Activated naive CD4-positive, alpha-beta T cell treated with anti-CD3 and anti-CD28 coated beads, Interleukin-2, amount 50 U/mL, for 24 hours (primary cell): ENCODE data around the gene SYNDIG1.

ENCODE experiments used
- H3K27ac Mint-ChIP-seq: one replicate; pipeline ENCODE4 v1.8.0; 2021; ENCODE audit warnings: mild to moderate bottlenecking, mixed read lengths
- H3K27me3 Mint-ChIP-seq: one replicate; pipeline ENCODE4 v1.8.0; 2021; ENCODE audit warnings: mixed read lengths
- H3K36me3 Mint-ChIP-seq: one replicate; pipeline ENCODE4 v1.8.0; 2021; ENCODE audit warnings: mixed read lengths
- H3K4me1 Mint-ChIP-seq: one replicate; pipeline ENCODE4 v1.8.0; 2021; ENCODE audit warnings: mixed read lengths
- H3K4me3 Mint-ChIP-seq: one replicate; pipeline ENCODE4 v1.8.0; 2021; ENCODE audit warnings: mild to moderate bottlenecking, mixed read lengths
- H3K9me3 Mint-ChIP-seq: one replicate; pipeline ENCODE4 v1.8.0; 2021; ENCODE audit warnings: mixed read lengths

SYNDIG1 gene

DNA sequence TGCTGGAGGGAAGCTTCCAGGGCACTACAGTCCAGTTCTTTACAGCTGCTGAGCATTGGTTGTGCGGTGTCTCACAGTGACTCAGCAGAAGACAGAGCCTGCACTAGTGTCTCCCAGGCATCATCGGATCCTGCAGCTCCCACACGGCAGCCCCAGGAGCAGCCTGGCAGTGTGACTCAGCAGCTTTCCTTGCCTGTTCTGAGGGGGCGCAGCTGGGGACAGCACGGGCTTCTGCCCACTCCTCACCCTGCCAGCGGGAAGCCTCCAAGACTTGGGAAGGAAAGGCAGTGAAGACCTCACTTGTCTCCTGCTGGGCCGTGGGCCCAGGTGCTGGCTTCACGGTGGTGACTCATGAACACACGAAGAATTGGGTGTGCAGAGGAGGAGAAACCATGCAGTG, 165.4 kb downstream of the SYNDIG1 start:
- H3K36me3 Mint-ChIP-seq: no peaks in the 10 kb centered on the region
- no peak overlapping the region for H3K27ac Mint-ChIP-seq
- H3K9me3 Mint-ChIP-seq: no peaks in the 10 kb centered on the region
- H3K27me3 Mint-ChIP-seq: peaks cover 6% of the 10 kb centered on the region
- H3K4me3 Mint-ChIP-seq: no peak overlapping the region
- peaks cover 2% of the 10 kb centered on the region for H3K4me1 Mint-ChIP-seq

DNA sequence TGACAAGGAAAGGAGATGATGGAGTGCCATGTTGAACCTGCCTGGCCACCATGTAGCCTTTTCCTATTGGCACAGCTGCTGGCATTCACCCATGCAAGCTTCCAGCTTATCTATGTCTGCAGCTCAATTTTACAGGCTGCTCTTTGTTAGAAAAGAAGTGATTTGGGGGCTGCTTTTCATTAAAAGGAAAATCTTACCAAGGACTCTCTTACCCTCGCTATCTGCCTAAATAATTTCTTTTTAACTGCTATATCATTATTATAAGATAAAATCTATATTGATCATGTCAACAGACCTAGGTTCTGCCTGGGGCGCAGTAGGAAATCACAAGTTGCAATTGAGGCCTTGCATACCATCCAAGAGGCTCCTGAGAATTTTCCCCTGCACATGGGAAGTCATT, 167.2 kb downstream of the SYNDIG1 start:
- H3K27ac Mint-ChIP-seq: no peak overlapping the region
- peaks cover 6% of the 10 kb centered on the region for H3K27me3 Mint-ChIP-seq
- H3K4me3 Mint-ChIP-seq: no peak overlapping the region
- H3K36me3 Mint-ChIP-seq: no peaks in the 10 kb centered on the region
- no peaks in the 10 kb centered on the region for H3K4me1 Mint-ChIP-seq
- H3K9me3 Mint-ChIP-seq: no peaks in the 10 kb centered on the region

DNA sequence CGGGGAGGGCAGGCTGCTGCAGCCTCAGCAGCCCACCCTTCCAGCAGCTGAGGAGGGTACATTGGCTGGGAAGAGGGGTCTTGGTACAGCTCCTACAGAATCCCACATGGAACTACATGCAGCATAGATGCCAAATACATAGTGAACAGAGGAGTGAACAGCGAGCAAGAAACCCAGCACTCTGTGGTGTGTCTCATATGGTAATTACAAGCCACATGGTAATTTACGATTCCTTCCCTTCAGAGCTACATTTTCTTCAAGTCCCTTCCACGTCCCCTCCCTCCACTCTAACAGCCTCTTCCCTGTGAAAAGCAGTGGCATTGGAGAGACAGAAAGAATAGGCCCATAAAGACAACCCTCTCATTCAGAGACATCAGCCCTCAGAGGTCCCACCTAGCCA, 167.7 kb downstream of the SYNDIG1 start:
- Mint-ChIP-seq H3K4me1 (no peaks in the 10 kb centered on the region), H3K4me3 (no peak overlapping the region), H3K9me3 (no peaks in the 10 kb centered on the region), H3K27ac (no peak overlapping the region), H3K27me3 (peaks cover 6% of the 10 kb centered on the region), H3K36me3 (no peaks in the 10 kb centered on the region)

DNA sequence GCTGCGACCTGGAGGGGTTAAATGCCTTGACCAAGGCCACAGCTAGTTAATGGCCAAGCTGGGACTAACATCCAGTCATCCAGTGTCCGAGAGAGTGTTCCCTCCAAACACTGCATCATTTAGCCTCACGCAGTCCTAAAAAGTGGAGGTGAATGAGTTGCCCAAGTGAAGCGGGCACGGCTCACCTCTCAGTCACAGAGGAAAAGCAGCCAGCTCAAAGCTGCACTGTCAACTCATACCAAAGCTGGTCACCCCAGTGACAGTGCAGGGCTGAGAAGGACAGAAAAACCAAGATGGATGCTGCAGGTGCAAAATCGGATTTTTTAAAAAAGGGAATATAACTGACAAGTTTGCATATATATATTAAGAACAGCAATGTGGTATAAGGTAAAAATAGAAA, 168.5 kb downstream of the SYNDIG1 start:
- no peaks in the 10 kb centered on the region for H3K36me3 Mint-ChIP-seq
- H3K9me3 Mint-ChIP-seq: no peaks in the 10 kb centered on the region
- H3K27ac Mint-ChIP-seq: no peak overlapping the region
- H3K4me1 Mint-ChIP-seq: no peaks in the 10 kb centered on the region
- peaks cover 7% of the 10 kb centered on the region for H3K27me3 Mint-ChIP-seq
- no peak overlapping the region for H3K4me3 Mint-ChIP-seq

DNA sequence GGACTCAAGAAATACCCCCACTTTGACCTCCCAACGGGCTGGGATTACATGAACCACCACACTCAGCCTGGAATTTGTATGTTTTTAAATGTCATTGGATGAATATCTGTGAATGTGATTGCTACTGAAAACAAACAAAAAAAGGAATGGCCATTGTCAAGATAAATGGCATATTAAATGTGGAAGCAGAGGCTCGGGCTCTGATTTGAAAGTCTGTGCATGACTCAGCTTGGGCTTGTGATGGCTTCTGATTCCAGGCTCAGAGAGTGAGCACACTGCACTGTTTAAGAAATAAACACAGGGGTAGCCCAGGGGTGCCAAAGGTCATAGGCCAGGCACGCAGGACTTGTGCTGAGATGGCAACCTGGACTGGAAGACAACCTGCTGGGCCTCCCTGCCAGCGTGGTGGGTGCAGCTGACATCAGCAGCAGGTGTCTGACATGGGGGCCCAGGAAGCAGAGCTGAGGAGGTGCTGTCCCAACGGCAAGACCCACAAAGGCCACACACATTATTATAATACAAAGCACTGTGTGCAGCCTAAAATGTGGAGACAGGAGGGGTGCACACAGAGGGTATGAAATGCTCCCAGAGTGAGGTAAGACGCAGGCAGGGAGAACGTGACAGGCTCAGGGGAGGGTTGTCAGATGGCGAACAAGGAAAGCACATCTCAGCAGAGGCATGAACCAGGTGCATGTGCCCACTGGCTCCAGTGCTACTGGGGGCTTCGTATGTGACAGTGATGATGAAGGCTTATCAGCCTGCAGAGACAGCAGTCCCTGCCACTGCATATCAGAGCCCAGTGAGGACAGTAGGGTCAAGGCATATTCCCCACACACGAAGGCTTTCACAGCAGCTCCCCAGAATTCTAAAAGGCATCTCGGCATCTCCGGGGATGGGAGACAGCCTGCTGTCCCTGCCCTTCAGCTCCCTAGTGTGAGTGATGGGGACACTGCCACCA, 169.4 kb downstream of the SYNDIG1 start:
- Mint-ChIP-seq H3K9me3 (no peaks in the 10 kb centered on the region), H3K27ac (no peak overlapping the region), H3K27me3 (peaks cover 6% of the 10 kb centered on the region), H3K4me3 (no peak overlapping the region), H3K36me3 (no peaks in the 10 kb centered on the region), H3K4me1 (no peaks in the 10 kb centered on the region)

DNA sequence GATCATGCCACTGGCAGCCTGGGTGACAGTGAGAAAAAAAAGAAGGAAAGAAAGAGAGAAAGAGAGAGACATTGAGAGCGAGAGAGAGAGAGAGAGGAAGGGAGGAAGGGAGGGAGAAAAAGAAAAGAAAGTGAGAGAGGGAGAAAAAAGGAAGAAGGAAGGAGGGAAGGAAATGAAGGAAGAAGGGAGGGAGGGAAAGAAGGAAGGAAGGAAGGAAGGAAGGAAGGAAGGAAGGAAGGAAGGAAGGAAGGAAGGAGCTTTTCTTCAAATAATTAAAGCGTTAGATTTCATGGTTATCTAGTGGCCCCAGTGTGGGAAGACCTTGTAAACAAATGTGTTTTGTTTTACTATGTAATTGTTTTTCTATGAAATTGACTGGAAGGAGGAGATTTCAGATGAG, 170.8 kb downstream of the SYNDIG1 start:
- Mint-ChIP-seq H3K27ac (no peak overlapping the region), H3K36me3 (no peaks in the 10 kb centered on the region), H3K4me1 (no peaks in the 10 kb centered on the region), H3K9me3 (no peaks in the 10 kb centered on the region), H3K27me3 (peaks cover 2% of the 10 kb centered on the region), H3K4me3 (no peak overlapping the region)

DNA sequence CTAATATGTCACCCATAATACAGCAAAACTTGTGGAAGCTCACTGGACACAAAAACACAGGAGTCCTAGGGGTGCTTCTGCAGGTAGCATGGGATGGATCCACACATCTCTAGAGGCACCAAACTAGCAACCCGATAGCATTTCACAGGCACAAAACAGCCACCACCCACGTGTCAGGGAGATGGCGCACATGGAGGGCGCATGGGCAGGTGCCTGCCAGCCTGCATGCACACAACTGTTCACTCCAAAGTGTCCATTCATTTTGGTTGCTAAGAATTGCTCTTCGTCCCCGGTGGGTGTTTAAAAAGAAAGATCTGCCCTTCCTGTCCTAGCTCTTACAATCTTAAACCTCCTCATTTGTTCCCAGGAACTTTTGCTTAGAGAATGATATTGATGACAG, 171.3 kb downstream of the SYNDIG1 start:
- Mint-ChIP-seq H3K9me3 (no peaks in the 10 kb centered on the region), H3K27ac (no peak overlapping the region), H3K36me3 (no peaks in the 10 kb centered on the region), H3K4me1 (no peaks in the 10 kb centered on the region), H3K27me3 (peaks cover 1% of the 10 kb centered on the region), H3K4me3 (no peak overlapping the region)

DNA sequence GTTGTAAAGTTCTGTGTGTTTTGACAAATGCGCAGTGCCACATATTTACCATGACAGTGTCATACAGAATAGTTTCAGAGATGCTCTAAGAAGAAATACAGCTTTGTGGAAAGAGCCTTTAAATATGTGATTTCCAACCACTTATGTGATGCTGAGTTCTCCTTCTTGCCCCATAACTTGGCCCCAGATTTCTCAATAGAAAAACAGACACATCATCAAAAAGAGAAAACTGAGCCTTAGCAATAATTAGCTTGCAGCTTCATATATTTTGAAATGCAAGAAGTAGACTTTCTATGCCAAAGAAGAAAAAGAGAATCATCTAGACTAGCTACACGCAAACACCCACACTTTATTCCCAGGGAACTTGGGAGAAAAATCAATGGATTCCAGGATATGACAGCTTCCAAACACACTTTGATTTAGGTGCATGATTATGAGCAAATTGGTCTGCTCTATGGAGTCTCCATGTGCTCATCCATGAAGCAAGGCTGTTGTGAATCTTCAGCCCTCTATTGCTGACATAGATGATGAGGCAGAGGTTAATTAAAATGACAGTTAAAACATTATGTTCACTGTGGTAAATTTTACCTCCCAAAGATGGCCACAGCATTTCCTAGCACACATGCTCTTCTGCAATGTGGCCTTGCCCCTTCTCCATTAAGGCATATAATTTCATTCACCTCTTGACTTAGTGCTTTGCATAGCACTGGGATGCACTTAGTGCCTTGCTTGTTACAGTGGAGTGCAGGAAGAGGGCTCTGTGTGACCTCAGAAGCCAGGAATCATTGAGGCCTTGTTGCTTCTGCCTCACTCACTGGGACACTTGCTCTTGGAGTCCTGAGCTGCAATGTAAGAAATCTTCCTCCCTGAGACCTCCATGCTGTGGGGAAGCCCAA, 174.6 kb downstream of the SYNDIG1 start:
- H3K4me3 Mint-ChIP-seq: no peak overlapping the region
- H3K4me1 Mint-ChIP-seq: peaks cover 5% of the 10 kb centered on the region
- H3K27ac Mint-ChIP-seq: no peak overlapping the region
- H3K27me3 Mint-ChIP-seq: peaks cover 2% of the 10 kb centered on the region
- H3K36me3 Mint-ChIP-seq: no peaks in the 10 kb centered on the region
- no peaks in the 10 kb centered on the region for H3K9me3 Mint-ChIP-seq

DNA sequence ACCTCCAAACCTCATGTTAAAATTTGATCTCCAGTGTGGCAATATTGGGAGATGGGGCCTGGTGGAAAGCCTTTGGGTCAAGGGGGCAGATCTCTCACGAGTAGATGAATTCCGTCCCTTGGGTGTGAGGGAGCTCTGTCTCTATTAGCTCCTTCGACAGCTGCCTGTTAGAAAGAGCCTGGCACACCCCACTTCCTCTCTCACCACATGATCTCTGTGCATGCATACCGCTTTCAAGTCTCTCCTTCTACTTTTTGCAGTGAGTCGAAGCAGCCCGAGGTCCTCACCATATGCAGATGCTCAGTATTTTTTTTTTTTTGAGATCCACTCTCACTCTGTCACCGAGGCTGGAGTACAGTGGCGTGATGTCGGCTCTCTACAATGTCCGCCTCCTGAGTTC, 176.9 kb downstream of the SYNDIG1 start:
- H3K36me3 Mint-ChIP-seq: no peaks in the 10 kb centered on the region
- peaks cover 2% of the 10 kb centered on the region for H3K27me3 Mint-ChIP-seq
- H3K9me3 Mint-ChIP-seq: no peaks in the 10 kb centered on the region
- peaks cover 5% of the 10 kb centered on the region for H3K4me1 Mint-ChIP-seq
- no peak overlapping the region for H3K4me3 Mint-ChIP-seq
- no peak overlapping the region for H3K27ac Mint-ChIP-seq

DNA sequence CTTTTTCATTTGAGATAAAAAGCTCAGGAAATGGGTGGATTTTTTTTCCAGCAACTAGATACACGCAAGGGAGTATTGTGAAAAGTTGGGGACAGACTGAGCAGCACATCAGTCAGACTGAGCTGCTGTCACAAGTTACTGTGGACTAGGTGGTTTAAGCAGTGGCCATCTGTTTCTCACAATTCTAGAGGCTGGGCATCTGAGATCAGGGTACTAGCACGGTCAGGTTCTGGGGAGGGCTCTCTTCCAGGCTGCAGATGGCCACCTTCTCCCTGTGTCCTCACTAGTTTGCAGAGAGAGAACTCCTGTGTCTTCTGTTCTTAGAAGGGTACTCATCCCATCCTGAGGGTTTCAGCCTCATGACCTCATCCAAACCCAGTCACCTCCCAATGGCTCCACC, 178.3 kb downstream of the SYNDIG1 start:
- Mint-ChIP-seq H3K27me3 (peaks cover 1% of the 10 kb centered on the region), H3K9me3 (no peaks in the 10 kb centered on the region), H3K4me3 (no peak overlapping the region), H3K27ac (no peak overlapping the region), H3K4me1 (peaks cover 5% of the 10 kb centered on the region), H3K36me3 (no peaks in the 10 kb centered on the region)

DNA sequence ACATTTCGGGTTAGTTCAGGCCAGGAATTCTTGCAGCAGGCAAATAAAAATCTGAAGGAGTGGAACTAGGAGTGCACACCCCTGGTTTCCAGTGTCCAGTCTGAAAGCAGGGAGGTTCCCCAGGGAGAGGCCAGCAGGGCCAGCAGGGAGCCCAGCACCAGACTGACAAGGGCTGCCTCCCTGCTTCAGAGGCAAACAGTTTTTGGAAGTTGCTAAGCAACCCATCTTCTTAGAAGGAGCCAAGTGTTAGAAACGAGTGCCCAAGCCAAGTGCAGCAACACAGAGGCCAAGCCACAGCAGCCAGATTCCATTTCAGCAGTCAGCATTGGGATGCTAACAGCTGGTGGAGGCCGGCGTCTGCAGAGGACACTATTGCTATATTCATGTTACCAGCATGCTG, 179.1 kb downstream of the SYNDIG1 start:
- Mint-ChIP-seq H3K27me3 (peaks cover 1% of the 10 kb centered on the region), H3K36me3 (no peaks in the 10 kb centered on the region), H3K27ac (no peak overlapping the region), H3K4me3 (no peak overlapping the region), H3K4me1 (peaks cover 5% of the 10 kb centered on the region), H3K9me3 (no peaks in the 10 kb centered on the region)

DNA sequence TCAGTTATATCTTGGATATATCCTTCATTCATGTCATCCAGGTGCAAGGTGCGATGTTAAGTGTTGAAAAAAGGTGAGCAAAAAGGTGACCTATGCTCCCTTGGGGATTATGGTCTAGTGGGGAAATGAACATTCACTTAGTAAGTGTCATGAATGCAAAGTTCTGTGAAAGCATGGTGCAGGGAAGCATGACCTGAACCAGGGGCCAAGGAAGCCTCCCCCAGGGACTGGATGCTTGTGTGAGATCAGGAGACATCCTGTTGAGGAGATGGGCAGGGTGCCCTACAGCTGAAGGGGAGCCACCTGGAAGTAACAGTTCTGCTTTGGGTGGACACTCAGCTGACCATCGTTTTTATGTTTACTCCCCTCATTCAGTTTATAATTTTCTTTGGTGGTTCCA, 179.5 kb downstream of the SYNDIG1 start:
- H3K4me3 Mint-ChIP-seq: no peak overlapping the region
- H3K27me3 Mint-ChIP-seq: peaks cover 1% of the 10 kb centered on the region
- no peaks in the 10 kb centered on the region for H3K9me3 Mint-ChIP-seq
- no peak overlapping the region for H3K27ac Mint-ChIP-seq
- peaks cover 5% of the 10 kb centered on the region for H3K4me1 Mint-ChIP-seq
- H3K36me3 Mint-ChIP-seq: no peaks in the 10 kb centered on the region

DNA sequence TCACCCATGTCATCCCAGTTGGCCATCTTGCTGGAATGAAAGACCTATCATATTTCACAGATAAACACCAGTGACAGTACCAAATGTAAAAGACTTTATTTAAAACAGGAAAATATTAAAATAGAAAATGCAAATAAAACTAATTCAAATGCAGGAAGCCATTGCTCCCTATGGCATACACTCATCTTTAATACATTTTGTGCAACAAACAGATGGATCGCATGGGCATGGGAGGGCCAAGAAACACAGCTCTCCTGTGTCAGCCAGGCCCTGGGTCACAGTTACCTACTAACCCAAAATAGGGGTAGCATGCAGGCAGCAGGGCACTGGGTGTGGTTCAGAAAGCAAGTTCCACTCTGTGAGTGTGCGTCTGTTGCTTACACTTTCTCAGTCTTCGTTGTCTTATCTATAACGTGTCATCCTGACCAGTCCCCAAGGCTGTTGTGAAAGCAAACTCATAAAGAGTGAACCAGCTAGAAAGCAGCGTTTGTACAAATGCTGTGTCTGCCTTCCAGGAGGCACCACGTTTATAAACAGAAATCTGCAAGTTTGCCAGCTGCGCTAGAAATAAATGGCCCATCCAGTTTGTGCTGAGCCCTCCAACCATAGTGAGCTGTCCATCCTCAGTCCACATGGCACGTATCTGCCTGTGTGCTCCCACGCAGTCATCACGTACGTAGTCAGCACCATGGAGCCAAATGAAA, 180.5 kb downstream of the SYNDIG1 start:
- H3K9me3 Mint-ChIP-seq: no peaks in the 10 kb centered on the region
- peaks cover 5% of the 10 kb centered on the region for H3K4me1 Mint-ChIP-seq
- H3K27me3 Mint-ChIP-seq: peaks cover 1% of the 10 kb centered on the region
- H3K4me3 Mint-ChIP-seq: no peak overlapping the region
- H3K36me3 Mint-ChIP-seq: no peaks in the 10 kb centered on the region
- no peak overlapping the region for H3K27ac Mint-ChIP-seq

DNA sequence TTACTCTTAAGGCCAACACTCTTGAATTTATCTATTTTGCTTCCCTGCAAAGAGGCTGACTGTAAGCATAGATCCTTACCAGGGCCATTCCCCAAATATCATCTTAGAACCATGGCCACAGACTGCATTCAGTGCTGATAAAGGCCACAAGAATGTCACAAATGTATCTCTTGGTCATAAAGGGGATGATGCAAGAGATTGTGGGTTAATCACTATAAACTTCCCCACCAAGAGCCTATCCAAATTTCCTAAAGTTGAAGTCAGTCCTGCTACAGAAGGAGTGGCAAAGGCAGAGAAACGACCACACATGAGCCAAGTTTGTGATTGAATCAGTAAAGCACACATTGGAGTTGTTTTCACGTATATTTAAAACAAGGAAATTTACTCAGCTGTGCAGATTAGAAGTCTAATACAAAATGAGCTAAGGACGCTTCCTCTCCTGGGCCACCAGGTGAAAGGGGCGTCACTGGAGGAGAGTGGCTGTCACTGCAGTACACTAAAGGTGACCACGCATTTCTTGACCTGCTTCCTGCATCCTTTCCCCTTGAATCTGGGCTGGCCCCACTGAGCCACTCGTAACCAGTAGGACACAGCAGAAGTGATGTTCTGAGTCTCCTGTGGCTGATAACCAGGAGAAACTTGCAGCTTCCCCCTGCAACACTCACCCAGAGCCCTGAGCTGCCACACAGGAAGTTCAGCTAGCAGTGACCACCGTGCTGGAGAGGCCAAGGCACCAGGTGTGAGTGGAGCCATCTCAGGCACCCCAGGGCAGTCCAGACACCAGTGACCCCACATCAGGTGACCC, 181.9 kb downstream of the SYNDIG1 start:
- Mint-ChIP-seq H3K4me1 (peaks cover 2% of the 10 kb centered on the region), H3K4me3 (no peak overlapping the region), H3K36me3 (no peaks in the 10 kb centered on the region), H3K27ac (no peak overlapping the region), H3K9me3 (no peaks in the 10 kb centered on the region), H3K27me3 (peaks cover 1% of the 10 kb centered on the region)

DNA sequence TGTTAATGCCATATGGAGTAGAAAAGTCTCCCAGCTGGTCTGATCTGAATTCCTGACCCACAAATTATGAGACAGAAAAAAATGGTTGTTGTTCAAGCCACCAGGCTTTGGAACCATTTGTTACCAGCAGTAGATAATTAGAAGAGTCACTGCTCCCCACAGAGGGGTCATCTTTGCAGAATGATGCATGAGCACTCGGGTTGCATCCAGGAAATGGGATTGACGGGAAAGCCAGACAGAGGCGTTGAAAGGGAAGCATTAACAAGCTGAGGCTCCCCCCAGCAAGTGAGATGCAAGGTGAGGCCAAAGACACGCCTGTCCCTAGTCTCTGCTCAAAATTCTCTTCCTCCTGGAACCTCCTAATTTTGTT, 182.5 kb downstream of the SYNDIG1 start:
- Mint-ChIP-seq H3K9me3 (no peaks in the 10 kb centered on the region), H3K4me1 (no peaks in the 10 kb centered on the region), H3K27ac (no peak overlapping the region), H3K36me3 (no peaks in the 10 kb centered on the region), H3K27me3 (peaks cover 1% of the 10 kb centered on the region), H3K4me3 (no peak overlapping the region)
